Suppressor macrophage treated with lipopolysaccharide for 1 hour (primary cell): ENCODE results near the gene ECT2.
"Not testable (repeated sequence)": the region's sequence is repeated elsewhere in the genome, so short reads cannot be mapped to it uniquely, and the experiment has no call there.

ENCODE experiments used
- DNase-seq, 3 donors: peaks; one replicate each; pipeline ENCODE4 v3.0.0-alpha.2; 2020 to 2022

Gene ECT2

GRCh38 chr3:172813462-172813861, 62.9 kb downstream of the ECT2 start:
- DNase-seq = no peak

GRCh38 chr3:172814738-172815137, 64.2 kb downstream of the ECT2 start:
- peak in 2 of 3 donors; percentile 26 to 28 for DNase-seq

- no peak for DNase-seq
These were observed 65.3 kb downstream of the ECT2 start for GRCh38 chr3:172815857-172816256.

- no peak for DNase-seq
These were observed 65.8 kb downstream of the ECT2 start for GRCh38 chr3:172816281-172816680.

- DNase-seq = no peak
These were observed 66.4 kb downstream of the ECT2 start for GRCh38 chr3:172816968-172817367.

- no peak for DNase-seq
These were observed 70.0 kb downstream of the ECT2 start for GRCh38 chr3:172820492-172820891.

- DNase-seq = no peak
These were observed 73.7 kb downstream of the ECT2 start for GRCh38 chr3:172824229-172824628.

GRCh38 chr3:172827231-172827630, 76.7 kb downstream of the ECT2 start:
- DNase-seq = not testable (repeated sequence)

GRCh38 chr3:172832983-172833382, 82.5 kb downstream of the ECT2 start:
- DNase-seq = no peak

GRCh38 chr3:172836390-172836997, 86.0 kb downstream of the ECT2 start:
- peak; percentile 49 to 55 (median 53) for DNase-seq

GRCh38 chr3:172839679-172840078, 89.2 kb downstream of the ECT2 start:
- DNase-seq = no peak

- DNase-seq = no peak
These were observed 89.9 kb downstream of the ECT2 start for GRCh38 chr3:172840463-172840862.

GRCh38 chr3:172840913-172841312, 90.4 kb downstream of the ECT2 start:
- no peak for DNase-seq

- DNase-seq = no peak
These were observed 93.9 kb downstream of the ECT2 start for GRCh38 chr3:172844428-172844827.

- peak; percentile 27 to 44 (median 37) for DNase-seq
These were observed 95.6 kb downstream of the ECT2 start for GRCh38 chr3:172846103-172846561.

GRCh38 chr3:172846706-172847105, 96.2 kb downstream of the ECT2 start:
- DNase-seq = no peak

- no peak for DNase-seq
These were observed 96.8 kb downstream of the ECT2 start for GRCh38 chr3:172847292-172847691.

- no peak for DNase-seq
These were observed 98.4 kb downstream of the ECT2 start for GRCh38 chr3:172848910-172849309.

GRCh38 chr3:172853005-172853404, 102.5 kb downstream of the ECT2 start:
- DNase-seq = no peak

GRCh38 chr3:172853921-172854666, 103.6 kb downstream of the ECT2 start:
- peak; percentile 25 to 61 (median 53) for DNase-seq

GRCh38 chr3:172855037-172855436, 104.5 kb downstream of the ECT2 start:
- no peak for DNase-seq

GRCh38 chr3:172856795-172857742, 106.5 kb downstream of the ECT2 start:
- DNase-seq = no peak

- DNase-seq = no peak
These were observed 108.5 kb downstream of the ECT2 start for GRCh38 chr3:172859041-172859440.
